Measurements from ENCODE around the gene ZNF554. TPM values are rescaled to one million over a fixed set of nuclear protein-coding genes. Genes with fewer than 3 reads are reported as not detected.

ZNF554 gene
- 0.86 to 1.5 TPM (median 0.93 TPM) in 5 replicates for total RNA-seq (2022; extraction: Qiagen RNA extraction; ENCODE audit: low read depth)

DNA sequence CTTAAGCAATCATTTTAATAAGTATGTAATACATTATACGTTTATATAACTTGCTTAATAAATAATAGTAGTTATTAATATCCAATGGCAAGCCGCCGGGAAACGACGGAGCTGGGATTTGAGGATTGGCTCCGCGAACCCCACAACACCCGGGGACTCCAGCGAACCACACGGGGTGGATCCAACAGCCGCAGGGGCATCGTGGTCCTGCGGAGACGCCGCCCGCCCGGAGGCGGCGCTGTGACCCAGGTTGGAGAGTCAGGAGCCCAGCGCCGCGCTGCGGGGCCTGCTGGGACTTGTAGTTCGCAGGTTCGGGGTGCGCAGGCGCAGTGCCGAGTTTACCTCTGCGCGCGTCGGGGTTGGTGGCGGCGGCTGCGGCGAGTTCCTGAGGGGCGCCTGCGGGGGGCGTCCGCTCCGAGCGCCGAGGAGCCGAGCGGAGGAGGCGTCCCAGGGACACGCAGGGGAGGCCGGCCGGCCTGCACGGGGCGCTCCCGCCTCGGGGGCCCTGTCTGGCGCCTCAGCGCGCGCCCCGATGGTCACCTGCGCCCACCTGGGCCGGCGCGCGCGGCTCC, at the start of gene ZNF554:
ZNF554 (plus strand) TSS at position 329 of the 572 bp plus-strand sequence; CDS start at position 533, 204 bp downstream.

DNA sequence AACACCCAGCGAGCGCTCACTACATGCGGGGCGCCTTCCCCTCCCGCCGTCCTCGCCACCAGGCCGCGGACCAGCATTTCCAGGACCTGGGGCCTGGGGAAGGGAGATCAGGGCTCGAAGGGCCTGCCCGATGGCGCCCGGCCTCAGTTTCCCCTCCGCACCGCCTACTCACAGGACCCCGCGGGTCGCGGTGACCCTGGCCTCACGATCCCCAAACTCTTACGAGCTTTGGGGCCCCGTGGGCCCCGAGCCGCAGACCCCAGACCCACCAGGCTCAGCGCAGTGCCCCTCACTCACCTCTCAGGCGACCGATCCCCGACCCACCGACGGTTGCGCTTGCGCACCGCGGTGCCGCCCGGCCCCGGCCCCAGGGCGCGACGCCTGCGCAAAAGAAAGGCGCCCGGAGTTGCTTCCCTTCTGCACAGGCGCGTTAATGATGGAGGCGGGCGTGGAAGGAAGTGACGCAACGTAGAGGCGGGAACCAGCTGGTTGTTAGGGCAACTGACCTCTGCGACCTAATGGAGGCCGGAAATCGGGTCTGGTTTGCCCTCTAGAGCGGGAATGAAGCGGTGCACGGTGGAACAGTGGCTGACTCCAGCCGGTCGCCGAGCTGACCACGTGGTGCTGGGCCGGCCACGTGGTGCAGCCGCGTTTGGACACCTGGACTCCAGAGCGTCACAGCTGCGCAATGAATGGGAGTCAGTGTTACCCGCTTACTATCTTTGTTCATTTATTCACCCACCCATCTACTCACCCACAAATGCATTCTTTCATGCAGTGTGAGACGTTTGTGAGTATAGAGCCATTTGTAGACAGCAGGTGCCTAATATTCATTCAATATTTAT, 36.5 kb upstream of the ZNF554 start, which contains the start of gene SGTA:
SGTA (minus strand) TSS at position 338 of the 845 bp plus-strand sequence. CDS start 14,205 bp downstream, outside the sequence.

GRCh38 chr19:2785244-2785997, 34.2 kb upstream of the ZNF554 start, which contains the start of gene THOP1:
Gene THOP1 (plus strand): TSS chr19:2785503. CDS start chr19:2785663, 160 bp downstream.

GRCh38 chr19:2840794-2841791, 21.4 kb downstream of the ZNF554 start, which contains the start of gene ZNF555:
Gene ZNF555 (plus strand): TSS chr19:2841475. CDS start chr19:2841573, 98 bp downstream.

GRCh38 chr19:2867025-2867991, 47.6 kb downstream of the ZNF554 start, which contains the start of gene ZNF556:
Gene ZNF556 (plus strand): TSS chr19:2867335. CDS start chr19:2867422, 87 bp downstream.

Other genes starting within 250 kb of the ZNF554 start
- 0.05 to 0.09 TPM (median 0.06 TPM) in 4 of 5 replicates, not detected in the other for gene GNG7, start 117.2 kb upstream of the ZNF554 start, total RNA-seq (2022; extraction: Qiagen RNA extraction; ENCODE audit: low read depth)
- 3.3 to 4.1 TPM (median 3.9 TPM) in 5 replicates for gene DIRAS1, start 98.5 kb upstream of the ZNF554 start, total RNA-seq (2022; extraction: Qiagen RNA extraction; ENCODE audit: low read depth)
- 24.8 to 30.9 TPM (median 28.5 TPM) in 5 replicates for gene SLC39A3, start 79.9 kb upstream of the ZNF554 start, total RNA-seq (2022; extraction: Qiagen RNA extraction; ENCODE audit: low read depth)
- gene SGTA, start 36.6 kb upstream of the ZNF554 start, total RNA-seq (2022; extraction: Qiagen RNA extraction; ENCODE audit: low read depth) = 59.2 to 84.2 TPM (median 75.9 TPM) in 5 replicates
- gene THOP1, start 34.4 kb upstream of the ZNF554 start, total RNA-seq (2022; extraction: Qiagen RNA extraction; ENCODE audit: low read depth) = 80.4 to 111 TPM (median 99.5 TPM) in 5 replicates
- gene ZNF555, start 21.6 kb downstream of the ZNF554 start, total RNA-seq (2022; extraction: Qiagen RNA extraction; ENCODE audit: low read depth) = 2.2 to 2.9 TPM (median 2.7 TPM) in 5 replicates
- gene ZNF556, start 47.5 kb downstream of the ZNF554 start, total RNA-seq (2022; extraction: Qiagen RNA extraction; ENCODE audit: low read depth) = 0.01 to 0.05 TPM in 2 of 5 replicates, not detected in the others
- 1.9 to 3.2 TPM (median 2.0 TPM) in 5 replicates for gene ZNF57, start 81.1 kb downstream of the ZNF554 start, total RNA-seq (2022; extraction: Qiagen RNA extraction; ENCODE audit: low read depth)
- 1.3 to 2.1 TPM (median 1.4 TPM) in 5 replicates for gene ZNF77, start 125.1 kb downstream of the ZNF554 start, total RNA-seq (2022; extraction: Qiagen RNA extraction; ENCODE audit: low read depth)
- gene TLE6, start 157.7 kb downstream of the ZNF554 start, total RNA-seq (2022; extraction: Qiagen RNA extraction; ENCODE audit: low read depth) = 3.1 to 6.5 TPM (median 5.1 TPM) in 5 replicates
- 2.3 to 4.4 TPM (median 3.1 TPM) in 5 replicates for gene TLE2, start 209.4 kb downstream of the ZNF554 start, total RNA-seq (2022; extraction: Qiagen RNA extraction; ENCODE audit: low read depth)
- gene TLE5, start 242.6 kb downstream of the ZNF554 start, total RNA-seq (2022; extraction: Qiagen RNA extraction; ENCODE audit: low read depth) = 167 to 247 TPM (median 239 TPM) in 5 replicates

Measured in A549 treated with CpdA at 1 μM for 4 hours (cell line).